ENCODE data around the gene OSBP.

DNA sequence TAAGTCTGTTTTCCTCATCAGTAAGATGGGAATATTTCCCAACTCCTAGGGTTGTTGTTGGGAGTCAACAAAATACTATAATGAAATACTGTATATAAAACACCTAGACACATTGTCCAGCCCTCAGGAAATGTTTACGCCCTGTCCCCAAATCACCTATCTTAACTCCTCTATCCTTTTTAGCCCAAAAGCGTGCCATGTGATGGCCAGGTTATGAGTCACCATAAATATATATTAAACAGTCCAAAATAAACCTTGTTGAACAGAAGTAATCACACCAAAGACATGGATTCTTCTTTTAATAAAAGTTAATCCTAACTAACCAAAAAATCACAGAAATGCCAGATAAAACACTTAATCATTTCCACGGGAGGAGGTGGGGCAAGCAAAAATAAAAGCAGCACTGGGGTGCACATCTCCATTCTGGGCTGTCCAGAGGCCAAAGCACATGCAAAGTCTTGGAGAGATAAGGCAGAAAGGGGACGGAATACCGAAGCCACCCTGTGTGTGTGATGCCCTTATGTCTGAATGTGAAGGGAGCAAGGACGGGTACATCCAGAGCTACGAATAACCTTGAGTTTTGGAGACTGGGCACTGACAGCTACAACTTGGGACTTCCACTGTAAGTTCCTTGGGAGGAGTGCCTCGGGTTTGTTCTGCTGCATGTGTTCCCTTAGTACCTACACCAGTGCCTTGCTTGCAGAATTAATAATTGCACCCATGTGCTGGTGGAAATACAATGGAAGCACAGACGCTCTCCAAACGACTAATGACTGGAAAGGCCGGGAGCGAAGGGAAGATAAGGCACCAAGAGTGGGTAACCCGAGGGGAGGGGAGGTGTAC, 1.1 kb downstream of the OSBP start:
- no peak for TF ChIP-seq EZH2 (IDR thresholded peaks at IDR 0.05; ENCODE audit: low read depth)
- TF ChIP-seq, protein P1, sequence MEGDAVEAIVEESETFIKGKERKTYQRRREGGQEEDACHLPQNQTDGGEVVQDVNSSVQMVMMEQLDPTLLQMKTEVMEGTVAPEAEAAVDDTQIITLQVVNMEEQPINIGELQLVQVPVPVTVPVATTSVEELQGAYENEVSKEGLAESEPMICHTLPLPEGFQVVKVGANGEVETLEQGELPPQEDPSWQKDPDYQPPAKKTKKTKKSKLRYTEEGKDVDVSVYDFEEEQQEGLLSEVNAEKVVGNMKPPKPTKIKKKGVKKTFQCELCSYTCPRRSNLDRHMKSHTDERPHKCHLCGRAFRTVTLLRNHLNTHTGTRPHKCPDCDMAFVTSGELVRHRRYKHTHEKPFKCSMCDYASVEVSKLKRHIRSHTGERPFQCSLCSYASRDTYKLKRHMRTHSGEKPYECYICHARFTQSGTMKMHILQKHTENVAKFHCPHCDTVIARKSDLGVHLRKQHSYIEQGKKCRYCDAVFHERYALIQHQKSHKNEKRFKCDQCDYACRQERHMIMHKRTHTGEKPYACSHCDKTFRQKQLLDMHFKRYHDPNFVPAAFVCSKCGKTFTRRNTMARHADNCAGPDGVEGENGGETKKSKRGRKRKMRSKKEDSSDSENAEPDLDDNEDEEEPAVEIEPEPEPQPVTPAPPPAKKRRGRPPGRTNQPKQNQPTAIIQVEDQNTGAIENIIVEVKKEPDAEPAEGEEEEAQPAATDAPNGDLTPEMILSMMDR (conservative IDR thresholded peaks at IDR 0.05), result no peak
